NOMO-1 treated with dmso at 0.1 percent for 144 hours (cell line): ENCODE measurements around the gene BBS9.
"Not testable (repeated sequence)": the region's sequence is repeated elsewhere in the genome, so short reads cannot be mapped to it uniquely, and the experiment has no call there.

Experiments
- DNase-seq: peaks from one replicate; lab custom pipeline; 2025; ENCODE audit not compliant: unreplicated experiment; lab: John Stamatoyannopoulos, UW

BBS9 gene

DNA sequence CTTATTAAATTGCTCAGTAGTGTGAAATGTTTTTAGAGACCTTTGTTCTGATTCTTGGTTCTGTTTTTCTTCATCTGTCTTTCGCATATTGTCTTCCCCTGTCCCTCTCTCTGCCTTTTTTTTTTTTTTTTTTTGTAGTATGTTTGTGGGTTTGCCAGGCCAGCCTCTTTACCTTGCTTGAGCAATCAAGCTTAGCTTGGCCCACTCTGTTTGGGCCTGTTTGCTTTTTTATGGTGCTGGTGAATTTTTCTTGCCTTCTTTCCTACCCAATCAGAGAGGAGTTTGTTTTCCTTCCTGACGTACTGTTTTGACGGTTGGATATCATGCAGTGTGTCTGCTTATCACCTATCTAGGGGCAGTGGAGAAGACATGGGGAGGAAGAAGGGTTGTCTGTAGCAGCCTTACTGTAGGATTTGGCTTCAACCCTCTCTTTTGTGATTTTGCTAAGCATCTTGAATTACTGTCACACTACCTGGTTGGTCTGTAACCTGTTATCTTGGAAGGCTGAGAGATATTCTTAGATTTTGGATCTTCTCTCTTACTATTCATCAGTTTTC, 64.0 kb downstream of the BBS9 start:
- no peak for DNase-seq

DNA sequence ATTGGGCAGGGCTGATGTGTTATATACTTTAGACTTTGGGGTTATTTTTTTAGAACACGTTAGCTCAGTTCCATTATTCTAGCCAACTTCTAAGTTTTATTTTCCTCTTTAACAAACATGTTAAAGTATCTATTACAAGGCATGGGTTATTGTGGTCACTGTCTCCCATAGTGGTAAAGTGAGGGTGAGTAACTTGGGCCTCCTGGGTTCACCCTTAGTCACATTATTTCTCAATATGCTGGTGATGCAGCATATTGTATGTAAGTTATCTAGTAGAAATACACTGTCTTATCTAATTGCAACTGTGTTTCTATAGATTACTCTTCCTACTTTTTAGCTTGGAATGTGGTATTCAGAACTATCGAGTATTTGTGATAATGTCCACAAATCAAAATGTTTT, 65.9 kb downstream of the BBS9 start:
- DNase-seq, result peak; percentile 14

DNA sequence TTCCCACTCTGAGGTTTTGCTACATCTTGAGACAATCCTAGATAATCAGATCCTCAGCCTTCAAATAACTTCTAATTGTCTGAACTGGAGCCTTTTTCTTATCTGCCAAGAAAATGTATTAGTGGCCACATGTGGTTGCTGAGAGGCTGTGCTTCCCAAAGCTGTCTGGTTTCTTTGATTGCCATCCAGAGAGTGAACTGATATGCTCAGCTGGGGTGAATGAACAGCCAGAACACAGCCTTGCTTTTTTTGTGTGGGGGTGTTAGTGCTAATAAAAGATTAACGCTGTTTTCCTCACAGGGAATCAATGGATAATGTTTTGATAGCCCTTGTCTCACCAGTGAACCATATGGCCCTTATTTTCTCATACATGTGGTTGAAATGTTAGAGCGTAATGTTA, 66.9 kb downstream of the BBS9 start:
- no peak for DNase-seq

DNA sequence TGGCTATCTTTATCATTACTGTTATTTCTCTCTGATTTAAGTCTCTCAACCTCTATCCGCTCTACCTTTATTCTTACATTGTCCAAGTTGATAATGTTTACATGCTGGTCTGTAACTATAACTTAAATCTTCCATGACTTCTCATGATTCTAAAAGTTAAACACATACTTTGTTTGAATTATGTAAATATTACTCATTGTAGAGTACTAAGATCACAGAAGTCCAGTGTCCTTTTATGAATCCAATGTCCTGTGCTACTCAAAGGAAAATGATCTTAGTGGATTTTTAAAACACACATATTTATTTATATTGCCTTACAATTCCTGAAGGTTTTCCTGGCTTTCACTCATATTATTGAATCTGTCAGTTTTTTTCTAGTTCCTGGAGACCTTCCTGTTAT, 70.9 kb downstream of the BBS9 start:
- DNase-seq, result no peak

DNA sequence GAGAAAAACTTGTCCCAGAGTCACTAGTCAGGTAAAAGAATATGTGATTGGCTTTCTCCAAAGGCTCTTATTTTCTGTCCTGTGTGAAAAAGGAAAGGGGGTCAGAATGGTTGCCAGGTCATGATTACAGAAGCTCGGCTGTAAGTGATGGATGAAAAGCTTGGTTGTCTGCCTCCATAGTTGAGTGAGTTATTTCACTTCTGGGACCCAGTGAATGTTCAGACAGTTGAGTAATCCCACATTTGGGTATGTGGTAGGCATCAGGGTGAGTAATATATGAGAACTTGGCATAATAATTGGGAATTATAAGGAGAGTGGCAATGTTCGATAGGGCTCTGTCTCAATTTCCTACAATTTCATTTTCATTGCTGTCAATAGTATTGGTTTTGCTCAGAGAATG, 72.5 kb downstream of the BBS9 start:
- no peak for DNase-seq

DNA sequence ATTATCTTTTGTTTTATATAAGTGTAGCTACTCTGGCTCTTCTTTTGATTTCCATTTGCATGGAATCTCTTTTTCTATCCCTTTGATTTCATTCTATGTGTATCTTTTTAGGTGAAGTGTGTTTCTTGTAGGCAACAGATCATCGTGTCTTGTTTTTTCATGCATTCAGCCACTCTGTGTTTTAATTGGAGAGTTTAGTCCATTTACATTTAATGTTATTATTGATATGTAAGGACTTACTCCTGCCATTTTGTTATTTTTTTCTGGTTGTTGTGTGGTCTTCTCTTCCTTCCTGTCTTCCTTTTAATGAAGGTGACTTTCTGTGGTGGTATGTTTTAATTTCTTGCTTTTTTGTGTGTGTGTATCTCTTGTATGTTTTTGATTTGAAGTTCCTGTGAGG, 81.6 kb downstream of the BBS9 start:
- DNase-seq, result no peak

DNA sequence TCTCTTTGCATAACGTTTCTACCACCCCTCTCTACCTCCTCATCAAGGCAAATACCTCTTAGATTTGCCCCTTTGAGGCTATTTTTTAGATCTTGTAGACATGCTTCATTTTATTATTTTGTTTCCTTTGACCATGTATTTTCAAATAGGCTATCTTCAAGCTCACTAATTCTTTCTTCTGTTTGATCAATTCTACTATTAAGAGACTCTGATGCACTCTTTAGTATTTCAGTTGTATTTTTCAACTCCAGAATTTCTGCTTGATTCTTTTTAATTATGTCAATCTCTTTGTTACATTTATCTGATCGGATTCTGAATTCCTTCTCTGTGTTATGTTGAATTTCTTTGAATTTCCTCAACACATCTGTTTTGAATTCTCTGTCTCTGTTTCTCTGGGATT, 82.8 kb downstream of the BBS9 start:
- DNase-seq, result no peak

DNA sequence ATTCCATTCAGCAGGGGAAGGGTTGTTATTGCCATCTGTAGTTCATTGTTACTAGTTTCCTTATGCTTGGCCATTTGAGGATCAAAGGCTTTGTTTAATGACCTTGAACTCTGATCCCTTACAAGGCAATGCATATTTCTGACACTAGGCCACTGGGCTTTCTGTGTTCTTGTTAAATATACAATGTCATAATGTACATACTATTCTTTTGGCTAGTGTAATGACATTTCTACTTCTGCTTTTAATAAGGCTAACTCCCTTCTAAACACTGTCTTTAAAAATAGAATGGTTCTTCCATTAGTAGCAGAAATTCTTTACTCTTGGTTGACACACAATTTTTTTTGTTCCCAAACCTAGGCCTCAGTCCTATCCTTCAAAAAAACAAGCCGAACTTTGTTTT, 86.6 kb downstream of the BBS9 start:
- DNase-seq, result no peak

DNA sequence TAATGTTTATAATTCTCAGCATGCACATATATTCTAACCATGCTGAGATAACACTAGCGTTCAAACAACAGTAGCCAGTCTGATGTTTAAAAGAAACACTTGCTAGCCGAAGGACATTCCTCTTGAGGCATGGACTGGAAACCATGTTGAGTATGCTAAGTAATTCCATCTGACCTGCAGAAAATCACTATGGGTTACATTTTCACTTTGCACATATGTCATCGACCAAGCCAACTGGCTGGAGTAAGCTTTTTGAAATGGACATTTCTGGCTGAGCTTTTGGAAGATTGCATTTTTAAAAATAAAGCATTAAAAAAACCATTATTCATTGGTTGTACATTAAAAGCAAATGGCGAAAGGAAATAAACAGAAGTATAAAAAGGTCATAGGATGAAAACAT, 88.2 kb downstream of the BBS9 start:
- no peak for DNase-seq

DNA sequence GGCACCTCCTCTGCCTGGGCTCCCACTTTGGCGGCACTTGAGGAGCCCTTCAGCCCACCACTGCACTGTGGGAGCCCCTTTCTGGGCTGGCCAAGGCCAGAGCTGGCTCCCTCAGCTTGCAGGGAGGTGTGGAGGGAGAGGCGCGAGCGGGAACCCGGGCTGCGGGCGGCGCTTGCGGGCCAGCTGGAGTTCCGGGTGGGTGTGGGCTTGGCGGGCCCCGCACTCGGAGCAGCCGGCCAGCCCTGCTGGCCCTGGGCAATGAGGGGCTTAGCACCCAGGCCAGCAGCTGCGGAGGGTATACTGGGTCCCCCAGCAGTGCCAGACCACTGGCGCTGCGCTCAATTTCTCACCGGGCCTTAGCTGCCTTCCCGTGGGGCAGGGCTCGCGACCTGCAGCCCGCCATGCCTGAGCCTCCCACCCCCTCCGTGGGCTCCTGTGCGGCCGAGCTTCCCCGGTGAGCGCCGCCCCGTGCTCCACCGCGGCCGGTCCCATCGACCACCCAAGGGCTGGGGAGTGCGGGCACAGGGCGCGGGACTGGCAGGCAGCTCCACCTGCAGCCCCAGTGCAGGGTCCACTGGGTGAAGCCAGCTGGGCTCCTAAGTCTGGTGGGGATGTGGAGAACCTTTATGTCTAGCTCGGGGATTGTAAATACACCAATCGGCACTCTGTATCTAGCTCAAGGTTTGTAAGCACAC, 89.6 kb downstream of the BBS9 start:
- not testable (repeated sequence) for DNase-seq

DNA sequence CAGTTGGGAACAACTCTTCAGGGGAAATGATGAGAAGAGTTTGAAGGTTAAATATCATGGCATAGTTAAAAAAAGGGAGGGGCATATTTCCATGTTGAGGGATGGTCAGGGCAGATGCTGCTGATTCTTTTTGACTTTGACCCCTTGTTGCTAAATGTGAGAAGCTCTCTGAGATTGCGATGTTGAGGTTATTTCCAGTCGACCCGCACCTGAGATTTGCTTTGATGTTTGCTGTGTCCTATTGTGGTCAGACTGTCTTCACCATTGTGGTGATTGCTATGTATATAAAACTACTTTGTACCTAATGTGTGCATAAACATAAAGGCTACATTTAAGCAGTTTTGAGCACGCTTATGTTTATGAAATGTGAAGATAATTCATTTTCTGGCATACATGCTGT, 90.9 kb downstream of the BBS9 start:
- no peak for DNase-seq

DNA sequence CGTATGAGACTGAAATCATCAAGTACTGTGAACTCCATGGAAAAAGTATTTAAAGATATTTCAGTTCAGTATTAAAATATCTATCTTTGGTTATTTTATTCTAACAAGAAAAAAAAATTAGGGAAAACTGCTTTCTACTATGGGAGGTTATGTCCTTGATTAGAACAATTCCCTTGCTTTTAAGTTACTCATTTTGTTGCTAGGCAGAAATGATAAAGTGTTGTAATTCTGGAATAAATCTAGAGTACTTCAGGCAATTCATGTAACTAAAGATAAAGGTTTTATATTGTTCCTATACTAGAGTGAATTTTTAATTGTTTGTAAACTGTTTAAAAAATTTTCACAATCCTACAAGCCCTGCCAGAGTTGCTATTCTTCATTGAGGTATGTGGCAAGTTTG, 92.0 kb downstream of the BBS9 start:
- no peak for DNase-seq

DNA sequence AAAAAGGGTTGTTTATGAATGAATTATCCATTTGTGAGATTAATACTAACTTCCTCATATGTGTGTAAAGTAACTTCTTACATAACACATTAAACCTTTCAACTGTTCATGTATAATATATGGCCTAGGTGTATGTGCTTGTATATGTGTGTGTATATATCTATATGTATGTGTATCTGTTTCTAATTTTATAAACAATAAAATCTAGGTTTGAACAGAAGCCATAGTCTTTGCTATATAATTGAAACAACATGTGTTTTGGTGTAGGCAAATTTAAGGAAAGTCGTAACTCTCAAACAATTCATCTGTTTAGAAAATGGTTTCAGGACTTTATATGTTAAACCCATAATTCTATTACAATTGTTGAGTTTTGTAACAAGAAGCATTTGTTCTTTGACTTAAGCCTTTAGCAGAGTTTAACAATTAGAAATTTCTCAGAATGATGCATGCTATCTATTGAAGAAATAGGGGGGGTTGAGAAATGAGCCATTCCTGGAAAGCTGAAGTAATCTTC, 103.3 kb downstream of the BBS9 start:
- no peak for DNase-seq

DNA sequence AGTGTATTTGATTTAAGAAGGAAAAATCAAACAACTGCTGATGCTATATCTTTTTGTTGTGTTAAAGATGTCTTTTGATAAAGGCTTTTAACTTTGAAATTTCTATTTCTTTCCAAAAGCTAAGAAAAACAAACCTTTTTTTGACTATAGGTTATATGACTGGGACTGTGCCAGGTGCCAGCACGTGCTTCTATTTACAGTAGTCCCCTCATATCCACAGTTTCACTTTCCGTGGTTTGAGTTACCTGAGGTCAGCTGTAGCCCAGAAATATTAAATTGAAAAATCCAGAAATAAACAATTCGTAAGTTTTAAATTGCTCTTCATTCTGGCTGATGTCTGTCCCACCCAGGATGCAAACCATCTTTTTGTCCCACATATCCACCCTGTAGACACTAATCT, 104.3 kb downstream of the BBS9 start:
- DNase-seq, result no peak

DNA sequence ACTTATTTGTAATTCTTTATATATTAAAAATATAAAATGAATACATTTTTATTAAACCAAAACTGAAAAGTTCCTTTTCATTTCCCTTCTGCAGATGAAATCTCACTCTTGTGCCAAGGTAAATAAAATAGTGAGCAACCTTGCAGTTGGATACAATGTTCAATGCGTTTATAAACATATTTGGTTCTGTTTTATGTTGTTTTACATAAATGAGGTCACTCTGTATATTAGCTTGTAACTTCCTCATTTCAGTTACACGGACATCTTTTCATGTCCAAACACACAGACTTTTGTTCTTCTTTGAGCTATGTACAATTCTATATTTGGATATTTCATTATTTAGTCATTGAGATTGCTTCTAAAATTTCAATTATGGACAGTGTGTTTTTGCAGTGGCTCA, 107.7 kb downstream of the BBS9 start:
- DNase-seq, result no peak

DNA sequence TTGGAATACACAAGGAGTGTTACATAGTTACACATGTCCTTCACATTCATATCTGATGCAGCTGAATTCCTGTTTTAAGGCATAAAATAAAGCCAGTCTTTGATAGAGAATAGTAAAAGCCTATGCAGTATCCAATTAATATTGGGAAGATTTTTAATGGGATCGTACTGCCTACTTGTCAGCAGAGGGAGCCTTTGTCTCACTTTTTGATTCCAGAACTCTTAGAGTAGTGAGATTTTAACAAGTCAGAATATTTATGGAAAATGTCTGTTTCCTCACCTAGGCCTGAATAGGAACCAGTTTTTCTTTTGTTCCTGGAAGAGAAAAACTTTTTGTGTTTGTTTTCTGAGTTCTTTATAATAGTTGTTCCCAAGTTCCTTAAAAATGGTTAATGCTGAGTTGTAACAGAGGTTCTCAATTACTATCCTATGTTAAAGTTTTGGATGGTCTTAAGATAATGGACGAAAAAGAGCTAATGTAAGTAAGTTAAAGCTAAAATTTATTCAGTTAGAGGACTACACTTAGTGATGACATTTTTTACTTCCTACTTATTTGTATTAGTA, 114.0 kb downstream of the BBS9 start:
- no peak for DNase-seq

DNA sequence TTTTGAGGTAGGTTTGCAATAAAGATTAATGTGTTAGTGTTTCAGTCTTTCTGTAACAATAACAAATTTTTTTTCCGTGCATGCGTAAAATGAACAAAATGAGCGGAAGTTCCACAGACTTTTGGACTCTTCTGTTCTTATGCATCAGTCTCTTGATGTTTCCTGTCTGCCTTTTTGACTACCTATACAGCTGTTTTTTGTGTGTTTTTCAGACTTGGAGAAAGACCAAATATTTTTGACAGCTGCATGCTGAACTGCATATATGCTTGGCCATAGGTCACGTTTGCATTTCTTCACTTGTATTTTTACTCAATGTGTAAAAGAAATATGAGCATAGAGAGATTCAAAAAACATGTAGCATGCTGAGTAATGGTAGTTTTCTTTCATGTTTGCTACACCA, 119.3 kb downstream of the BBS9 start:
- no peak for DNase-seq

DNA sequence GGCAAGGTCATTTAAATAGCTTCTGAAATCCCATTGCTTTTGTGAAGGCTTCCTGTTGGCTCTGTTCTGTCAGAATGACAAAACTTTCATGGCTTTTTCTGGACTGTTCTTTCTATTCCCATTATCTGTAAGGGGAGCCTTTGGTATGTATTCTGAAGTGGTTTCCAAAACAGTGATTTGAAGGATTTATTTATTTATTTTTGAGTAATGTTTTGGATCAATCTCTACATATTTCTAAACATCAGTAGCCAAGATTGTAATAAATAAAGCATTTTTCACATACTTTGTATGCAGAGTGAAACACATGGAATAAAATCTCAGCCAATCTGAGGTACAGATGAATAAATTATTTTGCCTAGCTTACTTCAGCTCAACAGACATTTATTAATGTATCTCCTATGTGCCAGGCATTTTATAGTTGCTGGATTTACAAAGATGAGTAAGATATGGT, 121.1 kb downstream of the BBS9 start:
- DNase-seq, result no peak

DNA sequence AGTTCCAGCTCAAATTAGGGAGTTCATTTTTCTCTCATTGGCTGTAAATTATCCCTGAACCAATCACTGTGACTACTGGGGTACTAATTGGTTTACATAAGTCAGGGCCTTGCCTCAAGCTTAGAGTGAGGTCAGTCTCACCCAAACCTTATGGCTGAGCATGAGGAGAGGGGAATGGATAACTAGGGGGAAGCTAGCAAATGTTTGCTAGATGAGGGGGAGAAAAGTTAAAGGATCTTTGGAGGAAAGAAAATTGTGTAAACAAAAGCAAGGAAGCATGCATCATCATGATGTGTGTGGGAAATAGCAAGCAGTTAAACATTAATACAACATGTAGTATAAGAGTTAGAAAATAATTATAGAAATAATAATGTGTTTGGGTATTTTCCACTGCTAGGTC, 121.9 kb downstream of the BBS9 start:
- DNase-seq, result no peak

DNA sequence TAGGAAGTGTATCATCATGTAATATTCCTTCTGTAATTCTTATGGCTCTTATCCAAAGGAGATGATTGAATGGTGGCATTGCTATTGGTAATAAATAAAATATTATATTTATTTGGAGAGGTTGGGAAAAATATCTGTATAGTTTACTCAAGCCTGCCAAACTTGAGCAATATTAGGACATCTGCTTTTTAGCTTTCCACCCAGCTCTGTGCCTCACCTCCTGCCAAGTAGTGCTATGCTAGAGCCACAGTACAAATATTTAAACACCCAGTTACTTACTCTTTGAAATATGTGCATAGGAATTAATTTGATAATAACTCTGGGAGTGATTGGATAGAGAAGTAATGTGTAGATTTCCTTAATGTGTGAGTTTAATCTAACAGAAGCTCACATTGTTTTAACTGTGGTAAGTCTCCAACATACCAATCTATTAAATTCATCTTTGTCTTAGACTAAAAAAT, 129.2 kb downstream of the BBS9 start:
- DNase-seq, result no peak

DNA sequence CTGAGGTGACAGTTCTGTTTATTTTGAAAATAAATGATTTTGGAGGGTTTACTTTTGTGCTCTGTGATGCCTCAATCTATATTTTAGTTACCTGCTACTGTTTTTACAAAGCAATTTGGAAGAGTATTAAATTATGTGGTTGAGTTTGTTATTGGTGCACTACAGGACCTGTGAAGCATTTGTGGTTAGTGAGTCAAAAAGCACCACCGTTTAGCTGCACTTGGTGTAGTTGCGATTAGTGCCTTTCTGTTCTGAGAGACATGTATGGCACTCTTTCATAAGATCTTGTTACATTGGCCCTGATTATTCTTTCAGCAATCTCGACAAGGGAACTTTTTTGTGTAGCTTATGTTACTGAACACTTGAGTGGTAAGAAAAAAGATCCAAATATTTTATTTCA, 132.2 kb downstream of the BBS9 start:
- DNase-seq, result no peak

DNA sequence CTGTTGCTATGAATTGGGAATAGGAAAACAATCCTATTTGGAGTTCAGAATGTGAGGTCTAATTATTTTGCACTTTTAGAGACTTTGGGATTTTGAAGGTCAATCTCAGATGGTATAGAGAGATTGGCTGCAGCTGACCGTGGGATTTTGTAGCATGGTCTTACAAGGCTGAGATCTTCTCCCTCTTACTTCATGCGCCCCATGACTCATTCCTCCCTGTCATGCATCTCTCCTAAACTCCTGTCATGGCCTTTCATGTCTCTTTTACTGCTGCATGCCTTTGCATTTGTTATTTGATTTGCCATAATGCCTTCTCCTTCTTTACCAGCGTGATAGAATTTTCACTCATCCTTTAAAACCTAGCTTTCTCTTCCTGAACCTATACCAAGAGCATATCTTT, 133.1 kb downstream of the BBS9 start:
- no peak for DNase-seq
